Activated CD4-positive, alpha-beta T cell treated with anti-CD3 and anti-CD28 coated beads, Interleukin-2, amount 50 U/mL, for 16 hours (primary cell): ENCODE measurements around the gene LRRC56.
"Not testable (repeated sequence)": the region's sequence is repeated elsewhere in the genome, so short reads cannot be mapped to it uniquely, and the experiment has no call there.

Source experiments
- DNase-seq: peaks from one replicate; pipeline ENCODE4 v3.0.0-alpha.2; 2020

Gene LRRC56

DNA sequence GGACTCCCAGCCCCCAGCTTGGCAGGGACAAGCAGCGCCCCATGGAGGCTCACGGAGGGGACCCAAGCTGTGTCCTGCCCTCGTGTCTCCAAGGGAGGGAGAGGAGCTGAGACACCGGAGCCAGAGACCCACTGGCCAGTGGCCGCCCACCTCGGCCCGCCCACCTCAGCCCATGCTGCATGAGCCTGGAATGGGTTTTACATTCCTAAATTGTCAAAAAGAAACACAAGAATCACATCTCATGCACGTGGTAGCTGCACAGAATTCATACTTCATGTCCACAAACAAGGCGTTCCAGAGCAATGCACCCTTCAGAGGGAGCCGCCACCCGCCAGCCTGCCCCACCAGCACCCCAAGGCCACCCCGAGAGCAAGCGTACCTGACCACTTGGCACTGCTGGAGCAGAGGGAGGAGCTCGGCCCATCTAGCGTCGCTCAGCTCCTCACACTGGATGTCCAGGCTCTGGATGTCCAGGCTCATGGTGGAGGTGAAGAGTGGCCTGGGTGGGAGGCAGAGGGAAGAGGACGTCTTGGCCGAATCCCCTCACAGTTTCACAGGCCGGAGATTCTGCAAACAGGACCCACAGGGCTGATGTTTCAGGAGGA lies 35.5 kb upstream of the LRRC56 start:
- no peak for DNase-seq

DNA sequence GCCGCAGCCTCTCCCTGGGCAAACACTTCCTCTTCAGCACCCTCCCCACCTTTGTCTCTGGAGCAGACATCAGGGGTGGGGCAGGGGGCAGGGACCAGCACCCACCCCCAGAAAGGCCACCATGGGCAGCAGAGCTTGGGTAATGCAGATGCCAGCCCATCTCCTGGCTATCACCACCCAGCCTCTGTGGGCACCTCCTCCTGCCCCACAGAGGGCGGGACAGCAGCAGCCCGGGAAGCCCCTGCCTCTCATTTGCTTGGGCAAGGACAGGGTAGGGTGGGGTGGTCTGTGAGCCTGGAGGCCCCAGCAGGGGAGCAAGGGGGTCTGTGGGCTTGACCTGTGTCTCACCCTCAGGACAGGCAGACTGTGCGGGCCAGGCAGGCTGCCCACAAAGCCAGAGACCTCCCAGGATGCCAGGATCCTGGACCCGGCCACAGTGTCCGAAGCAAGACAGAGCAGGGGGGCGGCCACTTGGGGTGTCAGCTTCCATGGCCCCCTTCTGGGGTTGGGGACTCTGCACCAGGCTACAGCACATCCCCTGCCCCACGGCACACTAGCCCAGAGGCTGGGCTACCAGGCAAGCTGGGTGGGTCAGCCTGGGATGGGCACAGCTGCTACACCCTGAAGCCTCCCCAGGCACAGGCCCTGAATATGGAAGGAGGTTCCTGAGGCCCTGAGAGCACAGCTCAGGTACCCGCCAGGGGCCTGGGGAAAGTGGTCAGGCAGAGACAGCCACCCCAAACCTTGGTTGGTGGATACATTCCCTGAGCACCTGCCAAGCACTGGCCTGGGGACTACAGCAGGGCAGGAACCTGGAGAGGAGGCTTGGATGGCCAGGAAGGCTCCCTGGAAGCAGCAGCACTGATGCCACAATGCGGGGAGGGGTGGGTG lies 34.8 kb upstream of the LRRC56 start:
- DNase-seq, result no peak

DNA sequence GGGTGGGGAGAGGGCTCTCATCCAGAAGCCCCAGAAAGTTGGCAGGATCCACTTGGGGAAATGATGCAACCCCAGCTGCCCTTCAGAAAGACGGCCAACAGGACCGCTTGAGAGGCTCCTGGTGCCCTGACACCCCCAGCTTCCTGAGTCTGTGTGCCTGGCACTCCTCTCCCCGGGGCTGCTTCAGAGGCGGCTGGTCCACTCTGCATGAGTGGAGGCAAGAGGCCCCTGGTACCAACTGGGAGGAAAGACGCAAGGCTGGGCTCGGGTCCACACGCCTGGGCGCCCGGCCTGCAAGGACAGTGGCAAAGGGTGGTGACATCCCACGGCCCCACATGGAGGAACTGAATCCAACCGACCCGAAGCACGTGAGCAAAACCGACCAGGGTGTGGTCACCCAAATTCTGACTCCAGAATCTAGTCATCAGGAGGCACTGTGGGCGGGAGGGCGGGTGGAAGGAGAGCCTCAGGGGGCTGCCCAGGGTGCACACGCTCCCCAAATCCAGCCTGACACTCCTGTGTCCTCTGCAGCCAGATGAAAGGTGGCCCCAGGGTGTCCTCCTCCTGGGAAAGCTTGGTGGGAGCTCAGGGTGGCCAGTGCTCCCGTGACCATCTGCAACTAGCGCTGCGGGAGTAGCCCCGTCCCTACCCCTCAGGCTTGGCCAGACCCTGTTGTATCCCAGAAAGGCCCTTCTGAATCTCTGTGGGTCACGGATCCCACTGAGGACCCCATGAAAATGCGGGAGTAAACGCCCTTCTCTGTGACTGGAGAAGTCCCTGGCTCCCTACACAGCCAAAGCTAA lies 33.9 kb upstream of the LRRC56 start:
- DNase-seq, result peak; percentile 79

DNA sequence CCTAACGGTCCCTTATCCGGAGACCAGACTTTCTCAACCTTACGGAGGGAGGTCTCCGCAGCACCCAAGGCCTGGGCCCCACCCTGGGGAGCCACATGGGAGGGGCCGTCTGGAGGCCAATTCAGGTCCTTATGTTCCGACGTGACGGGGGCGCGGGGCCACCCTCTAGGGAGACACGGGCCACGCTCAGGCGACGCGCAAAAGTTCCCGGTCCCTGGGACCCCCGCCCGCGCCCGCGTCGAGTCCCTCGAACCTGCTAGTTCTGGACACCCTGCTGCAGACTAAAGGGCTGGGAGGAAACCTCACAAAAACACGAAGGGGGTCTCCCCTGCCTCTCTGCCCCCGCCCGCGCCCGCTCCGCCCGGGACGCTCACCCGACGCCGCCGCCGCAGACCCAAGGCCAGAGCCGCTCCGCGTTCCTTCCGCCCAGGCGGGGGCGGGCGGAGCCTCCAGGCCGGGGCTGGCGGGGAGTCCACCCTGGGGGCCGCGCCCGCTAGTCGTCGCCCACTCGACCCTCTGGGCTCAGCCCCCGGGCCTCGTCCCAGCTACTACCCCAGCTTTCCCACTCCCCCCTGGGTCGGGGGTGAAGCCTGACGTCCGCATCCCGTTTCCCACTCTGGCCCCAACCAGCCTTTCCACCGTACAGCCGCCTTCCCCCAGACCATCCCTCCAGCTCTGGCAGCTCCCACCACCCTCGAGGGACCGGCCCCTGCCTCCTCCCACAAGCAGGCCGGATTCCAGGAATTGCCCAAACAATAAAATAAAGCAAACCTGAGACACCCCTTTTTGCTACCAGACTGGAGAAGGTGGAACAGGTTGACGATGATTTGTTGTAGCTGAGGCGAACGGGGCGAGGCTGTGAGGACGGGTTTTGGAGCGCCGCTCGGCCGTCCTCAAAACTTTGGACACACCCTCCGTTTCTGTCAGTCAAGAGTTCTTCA lies 33.0 kb upstream of the LRRC56 start:
- DNase-seq, result peak; percentile 19

DNA sequence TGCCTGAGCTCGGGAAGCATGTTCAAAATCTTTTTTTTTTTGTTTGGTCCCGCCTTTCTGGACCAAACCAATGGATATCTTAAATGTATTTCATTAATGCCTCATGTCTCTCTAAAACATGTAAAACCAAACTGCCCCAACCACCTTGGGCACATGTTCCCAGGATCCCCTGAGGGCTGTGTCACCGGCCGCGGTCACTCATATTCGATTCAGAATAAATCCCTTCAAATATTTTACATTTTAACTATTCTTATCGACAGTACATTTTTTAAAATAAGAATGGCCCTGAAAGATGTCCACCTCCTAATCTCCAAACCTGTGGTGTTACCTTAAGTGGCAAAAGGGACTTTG lies 32.4 kb upstream of the LRRC56 start:
- DNase-seq, result no peak

DNA sequence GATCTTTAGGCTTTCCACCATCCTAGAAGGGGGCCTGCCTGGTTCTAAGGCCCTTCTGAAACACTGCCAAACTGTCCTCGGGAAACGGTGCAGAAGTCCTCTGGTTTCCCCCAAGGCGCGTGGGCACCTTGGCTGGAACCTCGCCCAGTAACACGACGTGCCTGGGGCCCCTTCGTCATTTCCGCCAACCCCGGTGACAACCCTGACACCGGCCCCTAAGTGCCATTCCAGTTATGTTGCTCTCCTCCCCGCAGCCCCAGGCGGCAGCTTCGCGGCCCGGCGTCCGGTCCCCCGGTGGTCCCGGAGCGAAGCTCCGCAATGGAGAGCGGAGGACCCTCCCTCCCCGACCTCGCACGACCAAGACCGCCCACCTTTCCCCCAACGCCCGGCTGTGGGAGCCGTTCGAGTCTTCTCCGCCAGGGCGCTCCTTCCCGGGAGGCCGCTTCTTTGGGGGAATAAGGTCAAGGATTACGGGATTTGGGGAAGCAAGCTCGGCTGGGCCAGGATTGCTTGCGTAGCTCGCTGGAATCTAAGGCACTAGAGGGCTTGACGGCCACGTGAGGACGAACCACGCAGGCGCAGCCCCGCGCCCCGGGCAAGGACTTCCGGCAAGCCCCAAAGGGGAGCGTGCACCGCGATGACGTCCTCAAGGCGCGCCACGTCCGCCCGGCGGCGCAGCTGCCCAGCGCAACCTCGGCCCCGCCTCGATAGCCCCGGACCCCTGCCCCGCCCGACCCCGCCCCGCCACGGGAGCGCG lies 30.9 kb upstream of the LRRC56 start:
- DNase-seq, result peak; percentile 98

DNA sequence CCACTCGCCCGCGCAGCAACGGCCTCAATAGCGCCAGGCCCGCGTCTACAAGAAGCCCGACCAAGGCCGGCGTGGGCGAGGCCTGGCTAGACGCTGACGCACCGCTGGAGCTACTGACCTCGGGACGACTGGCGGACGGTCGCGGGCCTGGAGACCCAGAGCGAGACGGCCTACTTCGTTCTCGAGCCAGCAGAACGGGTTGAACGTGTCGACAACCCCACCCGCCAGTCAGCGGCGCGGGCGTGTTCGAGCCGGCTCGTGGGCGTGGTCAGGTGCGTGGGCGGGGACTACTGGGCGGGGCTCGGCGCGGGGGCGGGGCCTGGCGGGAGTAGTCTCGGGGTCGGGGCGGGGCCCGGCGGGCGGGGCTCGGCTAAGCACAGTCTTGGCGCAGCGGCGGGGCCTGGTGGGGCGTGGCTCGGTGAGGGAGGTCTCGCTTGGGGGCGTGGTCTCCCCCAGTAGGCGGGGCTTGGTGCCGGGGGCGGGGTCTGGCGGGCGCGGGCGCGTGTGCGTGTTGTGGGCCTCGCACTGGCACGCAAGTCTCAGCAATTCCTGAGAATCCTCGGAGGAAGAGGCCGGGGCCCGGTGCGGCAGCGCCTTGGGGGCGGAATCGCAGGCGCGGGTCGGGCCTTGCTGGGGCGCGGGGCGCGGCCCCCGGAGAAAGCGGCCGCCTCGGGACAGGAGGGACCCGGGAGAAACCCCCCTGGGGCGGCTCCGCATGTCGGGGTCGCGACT lies 30.2 kb upstream of the LRRC56 start, which contains the start of gene RNH1:
Gene RNH1, minus strand, starts transcription at position 248 of the 732 bp plus-strand sequence. CDS start 5,080 bp downstream, outside the sequence.
- DNase-seq, result peak; percentile 99

DNA sequence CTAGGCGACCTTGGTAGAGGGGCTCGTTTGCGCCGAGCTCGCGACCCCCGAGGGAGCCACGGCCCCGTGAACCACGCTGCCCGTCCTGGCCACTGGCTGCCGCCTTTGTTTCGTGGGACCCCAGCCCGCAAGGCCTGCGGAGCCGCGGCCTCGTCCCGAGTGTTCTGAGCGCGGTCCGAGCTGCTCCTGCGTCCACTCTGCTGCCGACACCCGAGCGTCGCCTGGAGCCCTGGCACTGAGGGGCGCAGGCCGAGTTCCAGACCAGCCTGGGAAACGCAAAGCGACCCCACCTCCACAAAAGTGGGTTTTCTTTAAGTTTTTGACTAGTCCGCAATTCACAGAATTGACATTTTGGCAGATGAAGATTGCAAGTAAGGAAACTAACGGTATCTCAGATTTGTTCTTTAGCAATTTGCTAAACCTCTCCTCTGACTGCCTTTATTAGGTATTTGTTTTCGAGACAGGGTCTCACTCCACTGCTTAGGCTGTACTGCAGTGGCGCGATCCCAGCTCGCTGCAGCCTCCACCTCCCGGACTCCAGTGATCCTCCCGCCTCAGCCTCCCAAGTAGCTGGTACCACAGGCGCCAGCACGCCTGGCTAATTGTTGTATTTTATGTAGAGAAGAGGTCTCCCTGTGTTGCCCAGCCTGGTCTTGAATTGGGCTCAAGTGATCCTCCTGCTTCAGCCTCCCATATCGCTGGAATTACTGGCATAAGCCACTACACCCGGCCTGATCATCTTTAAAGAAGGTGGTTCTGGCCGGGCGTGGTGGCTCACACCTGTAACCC lies 29.4 kb upstream of the LRRC56 start:
- DNase-seq, result no peak

DNA sequence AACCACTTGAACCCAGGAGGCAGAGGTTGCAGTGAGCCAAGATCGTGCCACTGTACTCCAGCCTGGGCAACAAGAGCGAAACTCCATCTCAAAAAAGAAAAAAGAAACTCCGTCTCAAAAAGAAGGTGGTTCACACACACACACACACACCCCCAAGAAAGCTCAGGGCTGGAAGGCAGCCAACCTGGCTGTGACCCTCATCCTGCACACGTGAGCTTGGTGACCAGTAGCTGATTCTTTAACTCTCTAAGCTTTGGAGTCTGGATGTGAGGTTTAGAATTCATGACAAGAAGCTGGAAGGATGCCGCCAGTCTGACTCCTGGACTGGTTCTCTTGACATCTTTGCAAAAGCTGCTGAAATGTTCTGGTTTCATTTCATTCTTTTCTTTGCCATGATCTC lies 28.4 kb upstream of the LRRC56 start:
- no peak for DNase-seq

DNA sequence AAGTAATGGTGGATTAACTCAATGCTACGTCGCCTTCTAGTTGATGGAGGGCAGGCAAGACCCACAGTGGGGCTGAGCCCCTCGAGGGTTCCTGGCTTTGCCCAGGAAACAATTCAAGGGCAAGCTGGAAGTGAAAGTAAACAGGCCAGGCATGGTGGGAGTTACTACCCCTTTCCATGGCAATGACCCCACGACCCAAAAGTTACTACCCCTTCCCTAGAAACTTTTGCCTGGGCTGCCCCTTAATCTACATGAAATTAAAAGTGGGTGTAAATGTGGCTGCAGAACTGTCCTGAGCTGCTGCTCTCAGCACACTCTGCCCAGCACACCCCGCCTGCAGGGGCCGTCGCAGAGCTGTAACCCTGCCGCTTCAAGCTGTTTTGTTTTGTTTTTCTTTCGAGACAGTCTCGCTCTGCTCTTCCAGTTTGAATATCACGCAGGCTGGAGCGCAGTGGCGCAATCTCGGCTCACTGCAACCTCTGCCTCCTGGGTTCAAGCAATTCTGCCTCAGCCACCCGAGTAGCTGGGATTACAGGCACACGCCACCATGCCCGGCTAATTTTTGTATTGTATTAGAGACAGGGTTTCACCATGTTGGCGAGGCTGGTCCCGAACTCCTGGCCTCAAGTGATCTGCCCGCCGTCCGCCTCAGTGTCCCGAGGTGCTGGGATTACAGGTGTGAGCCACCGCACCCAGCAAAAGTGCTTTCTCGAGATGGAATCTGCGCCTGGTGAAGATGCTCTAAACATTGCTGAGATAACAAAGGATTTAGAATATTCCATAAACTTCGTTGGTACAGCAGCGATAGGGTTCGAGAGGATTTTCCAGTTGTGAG lies 24.3 kb upstream of the LRRC56 start:
- DNase-seq, result no peak

DNA sequence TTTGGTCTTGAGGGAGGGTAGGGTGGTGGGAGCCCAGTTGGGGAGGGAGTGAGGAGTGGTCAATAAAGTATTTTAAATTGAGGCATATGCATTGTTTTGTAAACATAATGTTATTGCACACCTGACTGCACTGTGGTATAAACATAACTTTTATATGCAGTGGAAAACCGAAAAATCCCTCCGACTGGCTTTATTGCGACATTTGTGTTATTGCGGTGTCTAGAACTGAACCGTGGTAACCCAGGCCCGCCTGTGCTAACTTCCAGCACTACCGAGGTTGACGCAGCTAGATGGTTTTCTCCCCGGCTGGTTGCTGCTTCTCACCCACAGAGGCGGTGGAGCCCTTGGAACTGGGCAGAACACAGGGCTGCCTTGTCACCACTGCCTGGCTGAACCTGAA lies 22.7 kb upstream of the LRRC56 start:
- no peak for DNase-seq

DNA sequence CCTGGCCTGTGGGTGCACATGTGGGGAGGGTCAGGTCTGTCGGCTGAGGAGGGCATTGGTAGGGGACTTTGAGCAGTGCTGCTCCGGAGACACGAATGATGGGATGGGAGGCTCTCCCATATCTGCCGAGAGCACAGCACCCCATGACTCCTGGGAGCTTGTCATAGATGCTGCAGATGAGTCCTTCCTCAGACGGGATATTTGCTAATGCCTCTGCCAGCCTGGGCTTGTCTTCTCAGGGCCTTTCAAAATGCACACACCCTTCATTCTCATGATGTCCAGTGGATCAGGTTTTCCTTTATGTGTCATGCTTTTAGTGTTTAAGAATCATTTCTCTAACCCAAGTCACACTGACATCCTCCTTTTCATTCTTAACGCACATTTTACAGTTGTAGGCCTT lies 22.2 kb upstream of the LRRC56 start:
- DNase-seq, result no peak

DNA sequence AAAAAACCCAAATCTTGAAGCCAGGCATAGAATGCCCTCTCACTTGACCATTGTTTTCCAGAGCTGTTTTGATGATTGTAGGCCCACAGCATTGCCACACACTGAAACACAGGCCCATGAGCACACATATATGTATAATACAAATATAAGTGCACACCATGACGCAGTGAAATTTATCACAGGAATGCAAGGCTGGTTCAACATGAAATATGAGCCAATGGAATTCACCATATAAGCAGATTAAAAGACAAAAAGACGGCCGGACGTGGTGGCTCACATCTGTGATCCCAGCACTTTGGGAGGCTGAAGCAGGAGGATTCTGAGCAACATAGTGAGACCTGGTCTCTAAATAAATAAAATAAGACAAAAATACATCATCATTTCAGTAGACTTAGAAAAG lies 20.9 kb upstream of the LRRC56 start:
- no peak for DNase-seq

DNA sequence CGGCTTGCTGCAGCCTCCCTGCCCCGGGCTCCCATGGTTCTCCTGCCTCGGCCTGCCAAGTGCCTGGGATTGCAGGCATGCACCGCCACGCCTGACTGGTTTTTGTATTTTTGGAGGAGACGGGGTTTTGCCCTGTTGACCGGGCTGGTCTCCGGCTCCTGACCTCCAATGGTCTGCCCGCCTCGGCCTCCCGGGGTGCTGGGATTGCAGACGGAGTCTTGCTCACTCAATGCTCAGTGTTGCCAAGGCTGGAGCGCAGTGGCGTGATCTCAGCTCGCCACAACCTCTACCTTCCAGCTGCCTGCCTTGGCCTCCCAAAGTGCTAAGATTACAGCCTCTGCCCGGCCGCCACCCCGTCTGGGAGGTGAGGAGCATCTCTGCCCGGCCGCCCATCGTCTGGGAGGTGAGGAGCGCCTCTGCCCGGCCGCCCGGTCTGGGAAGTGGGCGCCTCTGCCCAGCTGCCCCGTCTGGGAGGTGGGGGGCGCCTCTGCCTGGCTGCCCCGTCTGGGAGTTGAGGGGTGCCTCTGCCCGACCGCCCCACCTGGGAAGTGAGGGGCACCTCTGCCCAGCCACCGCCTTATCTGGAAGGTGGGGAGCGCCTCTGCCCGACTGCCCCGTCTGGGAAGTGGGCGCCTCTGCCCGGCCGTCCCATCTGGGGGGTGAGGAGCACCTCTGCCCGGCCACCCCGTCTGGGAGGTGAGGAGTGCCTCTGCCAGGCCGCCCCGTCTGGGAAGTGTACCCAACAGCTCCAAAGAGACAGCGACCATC lies 20.2 kb upstream of the LRRC56 start:
- not testable (repeated sequence) for DNase-seq

DNA sequence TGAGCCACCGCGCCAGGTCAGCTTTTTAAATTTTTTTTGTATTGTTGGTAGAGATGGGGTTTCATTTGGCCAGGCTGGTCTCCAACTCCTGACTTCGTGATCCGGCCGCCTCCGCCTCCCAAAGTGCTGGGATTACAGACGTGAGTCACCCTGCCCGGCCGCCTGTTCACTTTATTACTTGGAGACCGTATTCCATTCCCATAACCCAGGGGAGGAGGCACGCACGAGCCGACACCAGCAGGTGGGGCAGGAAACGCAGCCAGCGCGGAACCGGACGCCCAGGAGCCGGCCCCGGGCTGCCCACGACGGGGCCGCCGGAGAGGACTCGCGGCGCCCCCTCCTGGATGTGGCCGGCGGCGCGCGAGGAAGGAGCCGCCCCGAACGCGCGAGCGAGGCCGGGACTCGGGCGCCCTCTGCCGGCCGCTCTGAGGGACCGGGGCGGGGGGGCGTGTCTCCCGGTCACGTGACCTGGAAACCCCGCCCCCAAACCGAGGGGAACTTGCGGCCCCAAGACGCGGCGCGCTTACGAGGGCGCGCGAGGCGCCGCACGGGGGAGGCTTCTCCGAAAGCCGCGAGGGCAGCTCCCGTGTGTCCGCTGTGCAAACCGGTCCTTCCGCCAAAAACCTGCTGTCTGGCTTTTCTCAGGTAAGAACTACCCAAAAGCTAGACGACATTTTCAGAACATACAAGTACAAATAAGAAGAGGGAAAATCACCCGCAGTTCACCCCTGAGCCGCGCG lies 18.7 kb upstream of the LRRC56 start:
- DNase-seq, result peak; percentile 88

DNA sequence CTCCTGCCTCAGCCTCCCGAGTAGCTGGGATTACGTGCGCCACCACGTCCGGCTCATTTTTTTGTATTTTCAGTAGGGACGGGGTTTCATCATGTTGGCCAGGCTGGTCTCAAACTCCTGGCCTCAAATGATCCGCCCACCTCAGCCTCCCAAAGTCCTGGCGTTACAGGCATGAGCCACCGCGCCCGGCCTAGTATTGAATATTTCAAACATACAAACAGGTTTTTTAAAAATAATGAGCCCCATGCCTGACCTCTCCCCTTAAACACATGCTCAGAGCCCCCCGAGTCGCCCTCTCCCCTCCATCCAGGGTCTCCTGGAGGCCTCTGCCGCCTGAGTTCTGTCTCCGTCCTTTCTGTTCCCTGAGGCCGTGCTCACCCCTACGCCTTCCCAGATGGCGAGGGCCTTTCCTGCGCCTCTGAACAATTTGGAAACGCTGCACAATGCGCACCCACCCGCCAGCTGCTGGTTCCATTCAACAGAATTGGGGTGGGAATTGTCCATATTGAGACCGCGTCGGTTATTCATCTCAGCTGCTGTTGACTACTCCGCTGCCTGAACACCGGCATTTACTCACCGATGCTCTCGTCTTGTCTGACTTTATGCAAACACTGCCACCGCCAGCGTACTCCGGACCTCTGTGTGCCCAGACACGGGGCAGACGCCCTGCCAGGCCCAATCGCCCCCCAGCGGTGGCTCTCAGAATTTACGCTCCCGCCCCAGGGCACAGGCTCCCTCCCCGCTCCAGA lies 16.7 kb upstream of the LRRC56 start:
- DNase-seq, result peak; percentile 15

DNA sequence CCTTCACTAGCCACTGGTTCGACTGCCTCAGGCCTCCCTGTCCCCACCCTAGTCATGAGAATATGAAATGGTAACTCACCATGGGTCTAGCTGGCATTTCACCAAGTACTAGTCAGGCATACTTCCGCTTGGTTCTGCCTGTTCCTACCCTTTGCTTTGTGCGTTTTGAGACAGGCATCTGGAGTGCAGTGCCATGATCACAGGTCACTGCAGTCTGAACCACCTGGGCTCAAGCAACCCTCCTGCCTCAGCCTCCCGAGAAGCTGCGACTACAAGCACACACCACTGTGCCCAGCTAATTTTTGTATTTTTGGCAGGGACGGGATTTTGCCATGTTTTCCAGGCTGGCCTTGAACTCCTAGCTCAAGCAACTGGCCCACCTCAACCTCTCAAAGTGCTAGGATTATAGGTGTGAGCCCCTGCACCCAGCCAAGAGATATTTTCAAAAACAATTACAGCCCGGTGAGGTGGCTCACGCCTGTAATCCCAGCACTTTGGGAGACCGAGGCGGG lies 16.1 kb upstream of the LRRC56 start:
- no peak for DNase-seq
